Bronchial epithelial cell (primary cell): ENCODE results near the gene C17orf67. TPM values are rescaled to one million over a fixed set of nuclear protein-coding genes. Genes with fewer than 3 reads are reported as not detected.
A peak's percentile ranks its signal among the peaks of the same experiment; 100 is the strongest.
"Not testable (repeated sequence)": the region's sequence is repeated elsewhere in the genome, so short reads cannot be mapped to it uniquely, and the experiment has no call there.

Source experiments
- DNase-seq: peaks from one replicate; pipeline ENCODE4 v3.0.0-alpha.2; 2010; ENCODE audit warnings: low read depth
- FAIRE-seq: peaks from 2 replicates; lab custom pipeline; 2011; peaks lifted over from hg19 to GRCh38; lab: Jason Lieb, UNC
- H3K27me3 ChIP-seq: 2 replicates; pipeline ENCODE4 v1.5.1; 2011; ENCODE audit warnings: low read length; ENCODE audit not compliant: control insufficient read depth, insufficient read depth
- H3K36me3 ChIP-seq: 2 replicates; pipeline ENCODE4 v1.5.1; 2011; ENCODE audit warnings: low read length; ENCODE audit not compliant: control insufficient read depth, insufficient read depth
- H3K4me3 ChIP-seq: 2 replicates; pipeline ENCODE4 v1.5.1; 2011; ENCODE audit warnings: mild to moderate bottlenecking, low read depth, low read length, control low read depth
- total RNA-seq: library from RNA; depleted of rRNA; stranded (reverse); fragments of >200 nt; gene quantifications from 2 replicates; pipeline ENCODE4 v1.2.1, GENCODE V29; 2014
- TF ChIP-seq, protein P1 (sequence below): IDR thresholded peaks from 2 replicates; pipeline ENCODE4 v1.5.1; 2011; ENCODE audit warnings: mild to moderate bottlenecking, moderate library complexity, low read length, control low read depth, inconsistent platforms; ENCODE audit not compliant: insufficient read depth, severe bottlenecking

The C17orf67 gene
- total RNA-seq, 1 donor from 2014 or later, result 0.26 TPM

DNA sequence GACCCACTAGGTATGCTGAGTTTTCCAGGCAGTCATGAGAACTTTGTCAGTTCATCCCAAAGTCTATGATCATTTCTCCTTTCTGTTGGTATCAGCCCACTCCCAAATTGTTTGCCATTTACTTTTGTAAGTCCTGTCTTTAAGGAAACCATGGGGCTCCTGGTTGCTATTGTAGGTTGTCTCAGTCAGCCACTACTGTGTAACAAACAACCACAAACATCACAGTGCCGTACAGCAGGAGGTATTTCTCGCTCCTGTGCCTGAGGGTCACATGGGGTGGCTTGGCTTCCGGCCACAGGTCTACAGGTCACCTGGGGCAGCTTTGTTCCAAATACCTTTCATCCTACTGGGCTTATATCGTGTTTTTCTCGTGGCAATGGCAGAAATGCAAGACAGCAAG lies 71.6 kb downstream of the C17orf67 start:
- TF ChIP-seq, protein P1, sequence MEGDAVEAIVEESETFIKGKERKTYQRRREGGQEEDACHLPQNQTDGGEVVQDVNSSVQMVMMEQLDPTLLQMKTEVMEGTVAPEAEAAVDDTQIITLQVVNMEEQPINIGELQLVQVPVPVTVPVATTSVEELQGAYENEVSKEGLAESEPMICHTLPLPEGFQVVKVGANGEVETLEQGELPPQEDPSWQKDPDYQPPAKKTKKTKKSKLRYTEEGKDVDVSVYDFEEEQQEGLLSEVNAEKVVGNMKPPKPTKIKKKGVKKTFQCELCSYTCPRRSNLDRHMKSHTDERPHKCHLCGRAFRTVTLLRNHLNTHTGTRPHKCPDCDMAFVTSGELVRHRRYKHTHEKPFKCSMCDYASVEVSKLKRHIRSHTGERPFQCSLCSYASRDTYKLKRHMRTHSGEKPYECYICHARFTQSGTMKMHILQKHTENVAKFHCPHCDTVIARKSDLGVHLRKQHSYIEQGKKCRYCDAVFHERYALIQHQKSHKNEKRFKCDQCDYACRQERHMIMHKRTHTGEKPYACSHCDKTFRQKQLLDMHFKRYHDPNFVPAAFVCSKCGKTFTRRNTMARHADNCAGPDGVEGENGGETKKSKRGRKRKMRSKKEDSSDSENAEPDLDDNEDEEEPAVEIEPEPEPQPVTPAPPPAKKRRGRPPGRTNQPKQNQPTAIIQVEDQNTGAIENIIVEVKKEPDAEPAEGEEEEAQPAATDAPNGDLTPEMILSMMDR, result no peak
- Histone ChIP-seq H3K36me3 (no peaks in the 10 kb centered on the region), H3K4me3 (no peak overlapping the region), H3K27me3 (peaks cover 1% of the 10 kb centered on the region)
- FAIRE-seq, result no peak
- DNase-seq, result no peak

DNA sequence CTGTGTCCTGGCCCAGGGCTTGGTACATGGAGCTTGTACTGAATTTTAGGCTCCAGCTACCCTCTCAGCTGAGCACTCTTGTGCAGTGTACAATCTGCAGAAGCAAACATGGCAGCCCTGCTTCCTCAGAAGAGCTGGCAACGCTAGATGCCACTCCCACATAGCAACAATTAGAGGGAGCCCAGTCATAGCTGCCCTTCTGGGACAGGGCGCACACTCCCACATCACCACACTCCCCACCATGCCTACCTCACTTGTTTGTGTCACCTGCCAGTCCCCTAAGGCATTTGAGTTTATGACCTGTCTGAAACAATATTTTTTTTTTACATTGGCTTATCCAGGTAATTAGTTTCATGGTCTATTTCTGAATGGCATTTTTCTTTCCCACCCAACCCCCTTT lies 72.3 kb downstream of the C17orf67 start:
- TF ChIP-seq, protein P1, result no peak
- Histone ChIP-seq H3K4me3 (no peak overlapping the region), H3K36me3 (no peaks in the 10 kb centered on the region), H3K27me3 (peaks cover 1% of the 10 kb centered on the region)
- no peak for FAIRE-seq
- no peak for DNase-seq

DNA sequence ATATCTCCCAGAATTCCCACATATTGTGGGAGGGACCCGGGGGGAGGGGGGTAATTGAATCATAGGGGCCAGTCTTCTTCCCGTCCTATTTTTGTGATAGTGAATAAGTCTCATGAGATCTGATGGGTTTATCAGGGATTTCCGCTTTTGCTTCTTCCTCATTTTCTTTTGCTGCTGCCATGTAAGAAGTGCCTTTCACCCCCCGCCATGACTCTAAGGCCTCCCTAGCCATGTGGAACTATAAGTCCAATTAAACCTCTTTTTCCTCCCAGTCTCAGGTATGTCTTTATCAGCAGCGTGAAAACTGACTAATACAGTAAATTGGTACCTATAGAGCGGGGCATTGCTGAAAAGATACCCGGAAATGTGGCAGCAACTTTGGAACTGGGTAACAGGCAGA lies 76.1 kb downstream of the C17orf67 start:
- FAIRE-seq, H3K27me3 ChIP-seq, DNase-seq, H3K36me3 ChIP-seq, H3K4me3 ChIP-seq: not testable (repeated sequence)

DNA sequence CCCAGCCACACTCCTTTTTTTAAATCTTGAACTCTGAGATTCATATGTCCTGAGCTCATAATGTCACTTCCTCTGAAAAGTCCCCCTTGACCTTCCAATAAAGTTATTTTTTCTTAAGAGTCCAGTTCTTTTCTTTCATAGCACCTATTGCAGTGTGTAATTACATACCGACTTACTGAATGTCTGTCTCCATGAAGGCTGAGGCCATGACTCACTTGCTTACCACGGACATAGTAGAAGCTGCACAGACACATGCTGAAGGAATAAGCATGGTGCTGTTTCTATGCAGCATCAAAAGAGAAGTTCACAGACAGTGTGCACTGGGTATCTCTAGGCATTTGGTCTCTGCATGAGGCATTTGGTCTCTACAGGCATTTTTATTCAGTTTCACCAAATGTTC lies 77.2 kb downstream of the C17orf67 start:
- Histone ChIP-seq H3K4me3 (no peak overlapping the region), H3K36me3 (no peaks in the 10 kb centered on the region), H3K27me3 (no peaks in the 10 kb centered on the region)
- FAIRE-seq, result no peak
- TF ChIP-seq, protein P1, result no peak
- peak; percentile 80 for DNase-seq

DNA sequence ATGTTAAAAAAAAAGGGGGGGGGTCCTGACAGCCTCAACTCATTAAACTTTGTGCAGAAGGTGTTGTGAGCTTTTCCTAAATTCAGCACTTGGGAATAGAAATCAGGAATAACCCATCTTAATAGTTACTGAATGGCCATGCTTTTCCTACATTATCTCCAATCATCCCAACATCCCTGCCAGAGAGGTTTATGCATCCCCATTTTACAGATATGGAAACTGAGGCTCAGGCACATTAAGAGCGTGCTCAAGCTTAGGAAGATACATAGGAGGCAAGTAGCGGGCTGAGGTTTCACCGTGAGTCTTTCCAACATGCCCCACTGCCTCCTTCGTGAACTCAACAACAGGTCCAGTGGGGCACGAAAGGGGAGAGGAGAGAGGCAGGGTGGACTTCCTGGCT lies 78.4 kb downstream of the C17orf67 start:
- no peaks in the 10 kb centered on the region for H3K27me3 ChIP-seq
- TF ChIP-seq, protein P1, result no peak
- no peaks in the 10 kb centered on the region for H3K36me3 ChIP-seq
- no peak overlapping the region for H3K4me3 ChIP-seq
- FAIRE-seq (no peak), DNase-seq (no peak)

DNA sequence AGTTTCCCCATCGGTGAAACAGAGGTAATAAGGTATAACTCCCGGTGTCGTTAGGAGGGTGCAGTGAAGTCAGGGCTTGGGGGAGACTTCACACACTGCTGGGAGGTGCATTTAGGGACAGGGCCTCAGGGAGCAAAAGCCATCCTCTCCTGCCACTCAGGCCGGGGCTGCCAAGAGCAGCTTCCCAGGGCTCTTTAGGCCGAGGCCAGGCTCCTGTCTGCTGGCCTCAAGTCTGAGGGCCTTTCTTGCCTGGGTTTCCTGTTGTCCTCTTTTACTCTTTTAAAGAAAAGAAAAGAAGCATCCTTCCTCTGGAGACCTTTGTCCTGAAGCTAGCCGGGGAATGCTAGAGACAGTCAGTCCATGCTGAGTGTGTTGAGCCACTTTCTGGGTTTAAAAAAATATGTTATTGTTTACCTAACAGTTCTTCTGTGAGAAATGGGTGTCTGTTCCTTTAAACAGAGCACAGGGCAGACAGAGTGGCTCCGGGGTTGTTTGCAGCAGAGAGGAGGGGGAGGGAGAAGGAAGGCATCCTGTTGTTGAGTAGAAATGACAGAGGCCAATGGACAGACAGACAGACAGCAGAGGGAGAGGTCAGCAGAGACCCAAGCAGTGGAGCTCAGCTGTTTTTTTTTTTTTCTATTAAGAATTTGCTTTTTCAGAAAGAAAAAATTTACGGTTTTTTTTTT lies 79.1 kb downstream of the C17orf67 start:
- no peak for DNase-seq
- no peaks in the 10 kb centered on the region for H3K36me3 ChIP-seq
- no peak overlapping the region for H3K4me3 ChIP-seq
- FAIRE-seq, result no peak
- no peaks in the 10 kb centered on the region for H3K27me3 ChIP-seq
- TF ChIP-seq, protein P1, result no peak
